NB4 (cell line): ENCODE results near the gene ATXN3.

Experiments used
- MYC ChIP-seq: IDR thresholded peaks from 2 replicates; pipeline ENCODE4 v1.6.1; 2011; ENCODE audit warnings: low read depth, low read length
- POLR2A ChIP-seq: IDR thresholded peaks from 2 replicates; pipeline ENCODE4 v1.6.1; 2011; ENCODE audit warnings: mild to moderate bottlenecking; ENCODE audit not compliant: insufficient read length; ENCODE audit errors: extremely low read depth
- TF ChIP-seq, protein P1 (sequence below): IDR thresholded peaks from one replicate; pipeline ENCODE4 v1.5.1; 2012; ENCODE audit warnings: low read depth, low read length
- TF ChIP-seq, protein P2 (sequence below): IDR thresholded peaks from 2 replicates; pipeline ENCODE4 v1.6.1; 2011; ENCODE audit warnings: low read depth, low read length

- TF ChIP-seq, protein P1, sequence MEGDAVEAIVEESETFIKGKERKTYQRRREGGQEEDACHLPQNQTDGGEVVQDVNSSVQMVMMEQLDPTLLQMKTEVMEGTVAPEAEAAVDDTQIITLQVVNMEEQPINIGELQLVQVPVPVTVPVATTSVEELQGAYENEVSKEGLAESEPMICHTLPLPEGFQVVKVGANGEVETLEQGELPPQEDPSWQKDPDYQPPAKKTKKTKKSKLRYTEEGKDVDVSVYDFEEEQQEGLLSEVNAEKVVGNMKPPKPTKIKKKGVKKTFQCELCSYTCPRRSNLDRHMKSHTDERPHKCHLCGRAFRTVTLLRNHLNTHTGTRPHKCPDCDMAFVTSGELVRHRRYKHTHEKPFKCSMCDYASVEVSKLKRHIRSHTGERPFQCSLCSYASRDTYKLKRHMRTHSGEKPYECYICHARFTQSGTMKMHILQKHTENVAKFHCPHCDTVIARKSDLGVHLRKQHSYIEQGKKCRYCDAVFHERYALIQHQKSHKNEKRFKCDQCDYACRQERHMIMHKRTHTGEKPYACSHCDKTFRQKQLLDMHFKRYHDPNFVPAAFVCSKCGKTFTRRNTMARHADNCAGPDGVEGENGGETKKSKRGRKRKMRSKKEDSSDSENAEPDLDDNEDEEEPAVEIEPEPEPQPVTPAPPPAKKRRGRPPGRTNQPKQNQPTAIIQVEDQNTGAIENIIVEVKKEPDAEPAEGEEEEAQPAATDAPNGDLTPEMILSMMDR = no peak
- TF ChIP-seq MYC = no peak
- TF ChIP-seq POLR2A = no peak
- TF ChIP-seq, protein P2, sequence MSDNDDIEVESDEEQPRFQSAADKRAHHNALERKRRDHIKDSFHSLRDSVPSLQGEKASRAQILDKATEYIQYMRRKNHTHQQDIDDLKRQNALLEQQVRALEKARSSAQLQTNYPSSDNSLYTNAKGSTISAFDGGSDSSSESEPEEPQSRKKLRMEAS = no peak
Measured at GRCh38 chr14:92022036-92022435, 84.3 kb downstream of the ATXN3 start.
